IMR-90 (cell line): ENCODE measurements around the gene CCDC146. TPM values are rescaled to one million over a fixed set of nuclear protein-coding genes. Genes with fewer than 3 reads are reported as not detected.
"Not testable (repeated sequence)": the region's sequence is repeated elsewhere in the genome, so short reads cannot be mapped to it uniquely, and the experiment has no call there.

Experiments
- ATAC-seq: fragments of 200-7000 bp; cut with Tn5 transposase; 2 replicates; pipeline ENCODE4 v1.9.1; 2020; ENCODE audit warnings: low read depth, mild to moderate bottlenecking, moderate library complexity
- BruUV-seq: library from RNA; stranded (reverse); fragments of 400-500 nt; replicated peaks from 2 replicates; lab custom pipeline; 2021; lab: Mats Ljungman, UMichigan
- CTCF ChIA-PET: fragments of 300-600 bp; formaldehyde crosslinking; extraction: SDS; loops from one replicate; lab custom pipeline; 2021; ENCODE audit warnings: antibody characterized with exemption; lab: Yijun Ruan, JAX
- POLR2A ChIA-PET: fragments of 300-600 bp; sonication (Branson Sonifier 250); formaldehyde crosslinking; loops from one replicate; lab custom pipeline; 2022; ENCODE audit warnings: antibody characterized with exemption; ENCODE audit not compliant: unreplicated experiment; lab: Charles Lee
- DNase-seq: peaks from one replicate; pipeline ENCODE4 v3.0.0; 2013
- H2AFZ ChIP-seq: replicated peaks from 2 replicates; pipeline ENCODE3; 2013; ENCODE audit warnings: low read length, mild to moderate bottlenecking; ENCODE audit not compliant: poor library complexity
- H2AK5ac ChIP-seq: 2 replicates; pipeline ENCODE4 v1.6.1; 2013; ENCODE audit warnings: low read depth, low read length, inconsistent platforms
- H2AK9ac ChIP-seq: replicated peaks from 2 replicates; pipeline ENCODE3; 2013; ENCODE audit warnings: mild to moderate bottlenecking, low read depth, low read length, moderate library complexity; ENCODE audit not compliant: poor library complexity
- H2BK120ac ChIP-seq: 2 replicates; pipeline ENCODE4 v1.6.1; 2013; ENCODE audit warnings: low read depth, low read length, inconsistent platforms
- H2BK15ac ChIP-seq: 3 replicates; pipeline ENCODE4 v1.6.1; 2013; ENCODE audit warnings: low read depth, low read length, inconsistent platforms
- H2BK20ac ChIP-seq: 2 replicates; pipeline ENCODE4 v1.6.1; 2013; ENCODE audit warnings: low read depth, mild to moderate bottlenecking, inconsistent platforms, low read length, moderate library complexity
- H2BK5ac ChIP-seq: 2 replicates; pipeline ENCODE4 v1.6.1; 2013; ENCODE audit warnings: mild to moderate bottlenecking, low read depth, low read length, inconsistent platforms; ENCODE audit not compliant: poor library complexity, severe bottlenecking
- H3K14ac ChIP-seq: replicated peaks from 2 replicates; pipeline ENCODE4 v1.6.1; 2013; ENCODE audit warnings: low read depth, low read length, inconsistent platforms
- H3K18ac ChIP-seq: 2 replicates; pipeline ENCODE4 v1.6.1; 2013; ENCODE audit warnings: low read depth, low read length, control low read depth
- H3K23ac ChIP-seq: 2 replicates; pipeline ENCODE4 v1.6.1; 2013; ENCODE audit warnings: low read depth, low read length, inconsistent platforms
- H3K27ac ChIP-seq: 2 replicates; pipeline ENCODE4 v1.5.1; 2013; ENCODE audit warnings: mild to moderate bottlenecking, control low read depth, low read length; ENCODE audit not compliant: insufficient read depth
- H3K27me3 ChIP-seq: 2 replicates; pipeline ENCODE4 v1.6.1; 2013; ENCODE audit warnings: low read length; ENCODE audit not compliant: control insufficient read depth, insufficient read depth
- H3K36me3 ChIP-seq: 2 replicates; pipeline ENCODE4 v1.6.1; 2013; ENCODE audit warnings: low read length, mixed read lengths; ENCODE audit not compliant: control insufficient read depth, insufficient read depth
- H3K4ac ChIP-seq: 2 replicates; pipeline ENCODE4 v1.6.1; 2013; ENCODE audit warnings: low read depth, low read length, inconsistent platforms
- H3K4me1 ChIP-seq: 2 replicates; pipeline ENCODE4 v1.6.1; 2013; ENCODE audit warnings: low read length, mixed read lengths; ENCODE audit not compliant: control insufficient read depth, insufficient read depth
- H3K4me2 ChIP-seq: 2 replicates; pipeline ENCODE4 v1.6.1; 2013; ENCODE audit warnings: low read depth, mild to moderate bottlenecking, control low read depth, low read length, moderate library complexity
- H3K4me3 ChIP-seq: 2 replicates; pipeline ENCODE4 v1.5.1; 2013; ENCODE audit warnings: low read depth, mild to moderate bottlenecking, control low read depth, low read length, moderate library complexity; ENCODE audit not compliant: insufficient read depth
- H3K56ac ChIP-seq: 2 replicates; pipeline ENCODE4 v1.6.1; 2013; ENCODE audit warnings: low read length, inconsistent platforms; ENCODE audit not compliant: insufficient read depth; ENCODE audit errors: extremely low read depth
- H3K79me1 ChIP-seq, 2 experiments: 2 replicates each; pipeline ENCODE4 v1.6.1; 2013; ENCODE audit warnings: low read length in 2 of 2, inconsistent platforms in 1 of 2, low read depth in 1 of 2
- H3K9ac ChIP-seq: 2 replicates; pipeline ENCODE4 v1.6.1; 2013; ENCODE audit warnings: low read depth, low read length, control low read depth
- H3K9me1 ChIP-seq: 2 replicates; pipeline ENCODE4 v1.6.1; 2013; ENCODE audit warnings: low read length, inconsistent platforms; ENCODE audit not compliant: insufficient read depth
- H3K9me3 ChIP-seq: 2 replicates; pipeline ENCODE4 v1.6.1; 2013; ENCODE audit warnings: low read length; ENCODE audit not compliant: control insufficient read depth, insufficient read depth
- H4K20me1 ChIP-seq: 2 replicates; pipeline ENCODE4 v1.6.1; 2013; ENCODE audit warnings: low read length, inconsistent platforms; ENCODE audit not compliant: insufficient read depth
- H4K5ac ChIP-seq: 2 replicates; pipeline ENCODE4 v1.6.1; 2013; ENCODE audit warnings: mild to moderate bottlenecking, low read depth, low read length, control low read depth
- H4K8ac ChIP-seq, 2 experiments: 2 replicates each; pipeline ENCODE4 v1.6.1; 2013; ENCODE audit warnings: low read depth in 2 of 2, low read length in 2 of 2, control low read depth in 1 of 2, inconsistent platforms in 1 of 2
- H4K91ac ChIP-seq: 2 replicates; pipeline ENCODE4 v1.6.1; 2013; ENCODE audit warnings: low read depth, low read length, inconsistent platforms; ENCODE audit not compliant: insufficient read depth
- WGBS, 2 experiments: methylation state at CpG; one replicate each; pipeline versions ENCODE4 v1.1.5 to v1.1.7; 2013; ENCODE audit warnings: missing lambda C conversion rate in 2 of 2; ENCODE audit not compliant: insufficient read length in 1 of 2; ENCODE audit errors: extremely low coverage in 2 of 2; 5-methylcytosine and 5-hydroxymethylcytosine counted together
- dilution Hi-C: fragments of 300-500 bp; cut with HindIII; formaldehyde crosslinking; loops from one replicate; pipeline ENCODE4 v1.14.3; 2018; ENCODE audit warnings: low sequenced_read_pairs; ENCODE audit not compliant: unreplicated experiment
- in situ Hi-C: fragments of 300-500 bp; cut with MboI; formaldehyde crosslinking; loops from 3 replicates; pipeline ENCODE4 v1.14.3; 2019; ENCODE audit warnings: low sequenced_read_pairs, inconsistent platforms, mixed read lengths
- intact Hi-C: fragments of 100-400 bp; cut with micrococcal nuclease; formaldehyde crosslinking; loops from 2 replicates; pipeline ENCODE4 v1.10.0; 2022
- polyA plus RNA-seq, 3 experiments: library from polyadenylated mRNA; depleted of rRNA; stranded (reverse); fragments of >200 nt; gene quantifications; 2 replicates each; pipeline ENCODE4 v1.2.3, GENCODE V29; 2012; ENCODE audit warnings: low replicate concordance in 1 of 3
- total RNA-seq: library from RNA; depleted of rRNA; stranded (reverse); fragments of >200 nt; gene quantifications from 2 replicates; pipeline ENCODE4 v1.2.3, GENCODE V29; 2012

The CCDC146 gene
- total and polyA plus RNA-seq, 2 of the 4 experiments (the other 2 are of a cell fraction) = 0.54 to 1.7 TPM

- H2BK20ac ChIP-seq, CTCF ChIA-PET, H4K5ac ChIP-seq, H2BK5ac ChIP-seq, H3K27me3 ChIP-seq, H2AFZ ChIP-seq, POLR2A ChIA-PET, intact Hi-C loops, H3K9me3 ChIP-seq, H3K9ac ChIP-seq, H3K23ac ChIP-seq, H4K20me1 ChIP-seq, H2BK120ac ChIP-seq, H2AK9ac ChIP-seq, DNase-seq, H3K27ac ChIP-seq, in situ Hi-C loops, H3K14ac ChIP-seq, H3K79me1 ChIP-seq, H3K4me3 ChIP-seq, H3K9me1 ChIP-seq, dilution Hi-C loops, H4K91ac ChIP-seq, H2BK15ac ChIP-seq, H4K8ac ChIP-seq, H3K18ac ChIP-seq, H3K36me3 ChIP-seq, H3K4me1 ChIP-seq, H3K4ac ChIP-seq, H3K4me2 ChIP-seq, ATAC-seq, H2AK5ac ChIP-seq, BruUV-seq, H3K56ac ChIP-seq: not testable (repeated sequence)
- no CpG with 5 or more reads among the region's 2 CpGs for WGBS, 2 experiments
Measured at GRCh38 chr7:77138668-77139067, 16.3 kb downstream of the CCDC146 start.

- H3K27me3 ChIP-seq, H2BK5ac ChIP-seq, H2AK9ac ChIP-seq, CTCF ChIA-PET, H2BK120ac ChIP-seq, H3K56ac ChIP-seq, H2AK5ac ChIP-seq, H4K91ac ChIP-seq, intact Hi-C loops, POLR2A ChIA-PET, H2BK20ac ChIP-seq, H3K9ac ChIP-seq, H3K18ac ChIP-seq, in situ Hi-C loops, H3K4me2 ChIP-seq, dilution Hi-C loops, H3K79me1 ChIP-seq, H3K14ac ChIP-seq, H2AFZ ChIP-seq, H3K9me1 ChIP-seq, H3K27ac ChIP-seq, ATAC-seq, H4K8ac ChIP-seq, H3K23ac ChIP-seq, H4K5ac ChIP-seq, H3K9me3 ChIP-seq, H3K4me3 ChIP-seq, H2BK15ac ChIP-seq, BruUV-seq, H3K4me1 ChIP-seq, H3K4ac ChIP-seq, H3K36me3 ChIP-seq, H4K20me1 ChIP-seq, DNase-seq: not testable (repeated sequence)
- WGBS, 2 experiments = no CpG with 5 or more reads among the region's 4 CpGs
Measured at GRCh38 chr7:77140291-77140690, 17.9 kb downstream of the CCDC146 start.
